ENCODE measurements around the gene CAD. TPM values are rescaled to one million over a fixed set of nuclear protein-coding genes. Genes with fewer than 3 reads are reported as not detected.
"Not testable (repeated sequence)": the region's sequence is repeated elsewhere in the genome, so short reads cannot be mapped to it uniquely, and the experiment has no call there.

CAD gene
- total and polyA plus RNA-seq, 2 donors (not counting 1 experiment from before 2014, with no cell fraction given) = 35.6 to 48.5 TPM

DNA sequence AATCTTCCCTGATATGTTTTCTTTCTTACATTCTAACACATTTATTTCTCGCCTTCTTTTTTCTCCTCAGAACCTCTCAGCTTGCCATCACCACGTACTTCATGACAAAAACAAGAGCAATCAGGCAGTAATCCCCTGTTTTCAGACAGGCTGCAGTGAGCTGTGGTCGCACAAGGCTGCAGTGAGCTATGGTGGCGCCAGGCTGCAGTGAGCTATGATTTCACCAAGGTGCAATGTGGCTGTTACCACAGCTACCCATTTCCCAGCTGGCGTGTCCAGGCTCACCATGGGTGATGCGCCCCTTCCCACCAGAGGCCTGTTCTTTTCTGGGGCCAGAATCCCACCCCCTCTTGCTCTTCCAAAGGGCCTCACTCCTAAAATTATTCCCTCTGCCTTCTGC lies 42.5 kb upstream of the CAD start:
- Mint-ChIP-seq H3K4me1 (peaks cover 6% of the 10 kb centered on the region), H3K4me3 (no peak overlapping the region), H3K27me3 (peaks cover 15% of the 10 kb centered on the region), H3K9me3 (ENCODE audit: insufficient read depth) (no peaks in the 10 kb centered on the region), H3K27ac (no peak overlapping the region)
- WGBS (ENCODE audit: insufficient coverage) = 82% methylated on average over 5 of the region's 6 CpGs
- Histone ChIP-seq H3K9me3 (ENCODE audit: control extremely low read depth in 1 of 3, control insufficient read depth in 2 of 3, insufficient read depth in 1 of 3, low read length in 2 of 3) (no peaks in the 10 kb centered on the region), H3K27me3 (replicated peaks in 1 of 4; ENCODE audit: control extremely low read depth in 1 of 4, control insufficient read depth in 3 of 4, insufficient read depth in 4 of 4, low read length in 3 of 4) (peaks cover 0 to 6% (median 4%) of the 10 kb centered on the region in 4 experiments), H3K9ac (ENCODE audit: low read length) (no peak overlapping the region), H3K4me1 (ENCODE audit: control insufficient read depth in 2 of 2, insufficient read depth in 2 of 2, low read length in 2 of 2) (peaks cover 7 to 10% of the 10 kb centered on the region in 2 donors), H3K4me3 (ENCODE audit: control extremely low read depth in 1 of 5, extremely low read depth in 1 of 5, insufficient read depth in 1 of 5, low read depth in 2 of 5, low read length in 4 of 5) (no peak overlapping the region), H4K20me1 (ENCODE audit: control insufficient read depth, insufficient read depth, low read length, poor library complexity, severe bottlenecking) (no peaks in the 10 kb centered on the region), H3K27ac (ENCODE audit: low read length in 2 of 2) (no peak overlapping the region), H3K36me3 (replicated peaks in 1 of 2; ENCODE audit: control extremely low read depth in 1 of 2, control insufficient read depth in 1 of 2, extremely low read depth in 1 of 2, insufficient read depth in 2 of 2, low read length in 1 of 2) (no peaks in the 10 kb centered on the region), H2AFZ (ENCODE audit: insufficient read depth, low read depth, low read length, poor library complexity, severe bottlenecking) (no peak overlapping the region), H3K79me2 (ENCODE audit: control insufficient read depth, insufficient read depth, low read length) (no peaks in the 10 kb centered on the region), H3K4me2 (replicated peaks; ENCODE audit: low read depth, low read length, poor library complexity, severe bottlenecking) (no peak overlapping the region)
- ChIA-PET CTCF (interaction anchor here (0.6 kb wide), 1 partner anchor 49 kb away, joined by 3 read pairs; no protein-coding TSS in a partner anchor), POLR2A (no interaction called here)
- DNase-seq (no peak), ATAC-seq (ENCODE audit: low read depth) (no peak)
- no peak for TF ChIP-seq EZH2 (IDR thresholded peaks at IDR 0.05; ENCODE audit: borderline replicate concordance, insufficient read depth, low read depth, low read length, poor library complexity, severe bottlenecking)
- TF ChIP-seq, protein P1, sequence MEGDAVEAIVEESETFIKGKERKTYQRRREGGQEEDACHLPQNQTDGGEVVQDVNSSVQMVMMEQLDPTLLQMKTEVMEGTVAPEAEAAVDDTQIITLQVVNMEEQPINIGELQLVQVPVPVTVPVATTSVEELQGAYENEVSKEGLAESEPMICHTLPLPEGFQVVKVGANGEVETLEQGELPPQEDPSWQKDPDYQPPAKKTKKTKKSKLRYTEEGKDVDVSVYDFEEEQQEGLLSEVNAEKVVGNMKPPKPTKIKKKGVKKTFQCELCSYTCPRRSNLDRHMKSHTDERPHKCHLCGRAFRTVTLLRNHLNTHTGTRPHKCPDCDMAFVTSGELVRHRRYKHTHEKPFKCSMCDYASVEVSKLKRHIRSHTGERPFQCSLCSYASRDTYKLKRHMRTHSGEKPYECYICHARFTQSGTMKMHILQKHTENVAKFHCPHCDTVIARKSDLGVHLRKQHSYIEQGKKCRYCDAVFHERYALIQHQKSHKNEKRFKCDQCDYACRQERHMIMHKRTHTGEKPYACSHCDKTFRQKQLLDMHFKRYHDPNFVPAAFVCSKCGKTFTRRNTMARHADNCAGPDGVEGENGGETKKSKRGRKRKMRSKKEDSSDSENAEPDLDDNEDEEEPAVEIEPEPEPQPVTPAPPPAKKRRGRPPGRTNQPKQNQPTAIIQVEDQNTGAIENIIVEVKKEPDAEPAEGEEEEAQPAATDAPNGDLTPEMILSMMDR (IDR thresholded peaks at IDR 0.05) = no peak
- intact Hi-C loops (cut with micrococcal nuclease) = no loop called here

DNA sequence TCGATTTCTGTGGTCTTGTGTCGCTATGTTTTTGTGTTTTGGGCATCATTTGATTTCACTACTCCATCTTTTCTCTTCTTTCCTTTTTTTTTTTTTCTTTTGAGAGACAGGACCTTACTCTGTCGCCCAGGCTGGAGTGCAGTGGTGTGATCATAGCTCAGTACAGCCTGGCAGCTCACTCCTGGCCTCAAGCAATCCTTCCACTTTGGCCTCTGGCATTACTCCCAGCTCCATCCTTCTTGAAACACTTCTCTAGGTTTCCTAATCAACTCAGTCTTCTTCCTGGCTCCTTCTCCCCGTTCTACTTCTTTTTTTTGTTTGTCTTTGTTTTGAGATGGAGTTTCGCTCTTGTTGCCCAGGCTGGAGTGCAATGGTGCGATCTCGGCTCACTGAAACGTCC lies 41.8 kb upstream of the CAD start:
- H3K9me3 Mint-ChIP-seq (ENCODE audit: insufficient read depth) = no peaks in the 10 kb centered on the region
- no peaks in the 10 kb centered on the region for H4K20me1 ChIP-seq (ENCODE audit: control insufficient read depth, insufficient read depth, low read length, poor library complexity, severe bottlenecking)
- H3K27ac ChIP-seq (ENCODE audit: low read length in 2 of 2) = no peak overlapping the region
- intact Hi-C loops (cut with micrococcal nuclease) = no loop called here
- no peak for TF ChIP-seq EZH2 (IDR thresholded peaks at IDR 0.05; ENCODE audit: borderline replicate concordance, insufficient read depth, low read depth, low read length, poor library complexity, severe bottlenecking)
- TF ChIP-seq, protein P1 (IDR thresholded peaks at IDR 0.05) = no peak
- no peak overlapping the region for H3K4me3 Mint-ChIP-seq
- DNase-seq (no peak), ATAC-seq (ENCODE audit: low read depth) (no peak)
- H3K79me2 ChIP-seq (ENCODE audit: control insufficient read depth, insufficient read depth, low read length) = no peaks in the 10 kb centered on the region
- POLR2A ChIA-PET = no interaction called here
- H3K4me2 ChIP-seq (replicated peaks; ENCODE audit: low read depth, low read length, poor library complexity, severe bottlenecking) = no peak overlapping the region
- no peak overlapping the region for H2AFZ ChIP-seq (ENCODE audit: insufficient read depth, low read depth, low read length, poor library complexity, severe bottlenecking)
- CTCF ChIA-PET = interaction anchor here (0.9 to 1.0 kb wide), 2 partner anchors 16 to 29 kb away, joined by 3 to 5 read pairs; no protein-coding TSS in a partner anchor
- H3K4me1 ChIP-seq (ENCODE audit: control insufficient read depth in 2 of 2, insufficient read depth in 2 of 2, low read length in 2 of 2) = peaks cover 3% of the 10 kb centered on the region in 2 donors
- no peaks in the 10 kb centered on the region for H3K36me3 ChIP-seq (replicated peaks in 1 of 2; ENCODE audit: control extremely low read depth in 1 of 2, control insufficient read depth in 1 of 2, extremely low read depth in 1 of 2, insufficient read depth in 2 of 2, low read length in 1 of 2)
- H3K4me1 Mint-ChIP-seq = peaks cover 3% of the 10 kb centered on the region
- H3K27me3 Mint-ChIP-seq = peaks cover 19% of the 10 kb centered on the region
- peaks cover 0 to 10% (median 4%) of the 10 kb centered on the region in 4 experiments for H3K27me3 ChIP-seq (replicated peaks in 1 of 4; ENCODE audit: control extremely low read depth in 1 of 4, control insufficient read depth in 3 of 4, insufficient read depth in 4 of 4, low read length in 3 of 4)
- no peaks in the 10 kb centered on the region for H3K9me3 ChIP-seq (ENCODE audit: control extremely low read depth in 1 of 3, control insufficient read depth in 2 of 3, insufficient read depth in 1 of 3, low read length in 2 of 3)
- 89% methylated on average over 5 of the region's 8 CpGs for WGBS (ENCODE audit: insufficient coverage)
- H3K9ac ChIP-seq (ENCODE audit: low read length) = no peak overlapping the region
- H3K4me3 ChIP-seq (ENCODE audit: control extremely low read depth in 1 of 5, extremely low read depth in 1 of 5, insufficient read depth in 1 of 5, low read depth in 2 of 5, low read length in 4 of 5) = no peak overlapping the region
- no peak overlapping the region for H3K27ac Mint-ChIP-seq

DNA sequence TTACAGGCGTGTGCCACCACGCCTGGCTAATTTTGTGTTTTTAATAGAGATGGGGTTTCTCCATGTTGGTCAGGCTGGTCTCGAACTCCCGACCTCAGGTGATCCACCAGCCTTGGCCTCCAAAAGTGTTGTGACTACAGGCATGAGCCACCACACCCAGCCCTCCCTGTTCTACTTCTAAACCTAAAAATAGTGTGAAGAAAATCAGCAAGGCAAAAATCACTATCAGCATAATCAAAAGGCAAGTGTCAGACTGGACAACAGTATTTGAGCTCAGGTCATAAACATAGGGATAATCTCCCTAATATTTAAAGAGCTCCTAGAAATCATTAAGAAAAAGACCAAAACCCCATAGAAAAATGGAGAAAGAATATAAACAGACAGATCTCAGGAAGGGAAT lies 41.4 kb upstream of the CAD start:
- H3K27ac Mint-ChIP-seq; H3K36me3 ChIP-seq (replicated peaks in 1 of 2; ENCODE audit: control extremely low read depth in 1 of 2, control insufficient read depth in 1 of 2, extremely low read depth in 1 of 2, insufficient read depth in 2 of 2, low read length in 1 of 2); H3K4me2 ChIP-seq (replicated peaks; ENCODE audit: low read depth, low read length, poor library complexity, severe bottlenecking); H3K4me1 Mint-ChIP-seq; ATAC-seq (ENCODE audit: low read depth); H2AFZ ChIP-seq (ENCODE audit: insufficient read depth, low read depth, low read length, poor library complexity, severe bottlenecking); H3K4me1 ChIP-seq (ENCODE audit: control insufficient read depth in 2 of 2, insufficient read depth in 2 of 2, low read length in 2 of 2); H3K9me3 ChIP-seq (ENCODE audit: control extremely low read depth in 1 of 3, control insufficient read depth in 2 of 3, insufficient read depth in 1 of 3, low read length in 2 of 3); H3K4me3 ChIP-seq (ENCODE audit: control extremely low read depth in 1 of 5, extremely low read depth in 1 of 5, insufficient read depth in 1 of 5, low read depth in 2 of 5, low read length in 4 of 5); DNase-seq; intact Hi-C loops (cut with micrococcal nuclease); POLR2A ChIA-PET; H3K9ac ChIP-seq (ENCODE audit: low read length); H3K4me3 Mint-ChIP-seq; H3K9me3 Mint-ChIP-seq (ENCODE audit: insufficient read depth); H3K27ac ChIP-seq (ENCODE audit: low read length in 2 of 2); H3K79me2 ChIP-seq (ENCODE audit: control insufficient read depth, insufficient read depth, low read length); H4K20me1 ChIP-seq (ENCODE audit: control insufficient read depth, insufficient read depth, low read length, poor library complexity, severe bottlenecking): not testable (repeated sequence)
- CTCF ChIA-PET = interaction anchor here (0.9 to 1.0 kb wide), 2 partner anchors 15 to 28 kb away, joined by 3 to 5 read pairs; no protein-coding TSS in a partner anchor
- H3K27me3 ChIP-seq (replicated peaks in 1 of 4; ENCODE audit: control extremely low read depth in 1 of 4, control insufficient read depth in 3 of 4, insufficient read depth in 4 of 4, low read length in 3 of 4) = peaks cover 0 to 11% (median 5%) of the 10 kb centered on the region in 4 experiments
- peaks cover 23% of the 10 kb centered on the region for H3K27me3 Mint-ChIP-seq
- WGBS (ENCODE audit: insufficient coverage) = 60% methylated on average over 1 of the region's 4 CpGs

All from B cell (primary cell).